Choroid plexus epithelial cell (primary cell): ENCODE results near the gene ASCC1.

ENCODE experiments used
- DNase-seq: peaks from one replicate; pipeline ENCODE4 v3.0.0-alpha.2; 2010; ENCODE audit warnings: low read depth
- H3K4me3 ChIP-seq: 2 replicates; pipeline ENCODE4 v1.5.1; 2011; ENCODE audit warnings: low read depth, mild to moderate bottlenecking, control low read depth, low read length, moderate library complexity
- TF ChIP-seq, protein P1 (sequence below): conservative IDR thresholded peaks from 2 replicates; pipeline ENCODE4 v1.5.1; 2011; ENCODE audit warnings: low read depth, mild to moderate bottlenecking, control low read depth, inconsistent platforms, low read length, moderate library complexity

ASCC1 gene

DNA sequence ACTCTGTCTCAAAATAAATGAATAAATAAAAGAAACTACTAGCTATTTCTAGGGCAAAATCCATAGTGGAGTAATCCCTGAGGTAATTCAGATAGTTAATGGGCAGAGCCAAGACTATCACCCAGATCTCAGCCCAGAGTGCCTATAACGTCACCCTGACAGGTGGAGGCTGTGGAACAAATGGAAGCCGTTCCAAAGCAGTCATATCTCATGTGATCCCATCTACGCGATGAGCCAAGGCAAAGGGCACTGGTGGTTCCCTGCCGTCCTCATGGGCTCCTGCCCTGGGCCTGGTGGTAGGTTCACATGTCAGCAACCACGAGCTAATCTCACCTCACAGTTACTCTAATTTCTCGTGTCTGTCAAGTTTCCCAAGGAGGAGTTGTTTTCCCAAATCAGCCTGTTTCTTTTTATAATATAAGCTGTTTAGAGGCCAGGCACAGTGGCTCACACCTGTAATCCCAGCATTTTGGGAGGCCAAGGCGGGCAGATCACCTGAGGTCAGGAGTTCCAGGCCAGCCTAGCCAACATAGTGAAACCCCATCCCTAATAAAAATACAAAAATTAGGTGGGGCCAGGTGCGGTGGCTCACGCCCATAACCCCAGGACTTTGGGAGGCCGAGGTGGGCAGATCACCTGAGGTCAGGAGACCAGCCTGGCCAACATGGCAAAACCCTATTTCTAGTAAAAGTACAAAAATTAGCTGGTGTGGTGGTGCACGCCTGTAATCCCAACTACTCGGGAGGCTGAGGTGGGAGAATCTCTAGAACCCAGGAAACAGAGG, 22.5 kb upstream of the ASCC1 start:
- H3K4me3 ChIP-seq: no peak overlapping the region
- TF ChIP-seq, protein P1, sequence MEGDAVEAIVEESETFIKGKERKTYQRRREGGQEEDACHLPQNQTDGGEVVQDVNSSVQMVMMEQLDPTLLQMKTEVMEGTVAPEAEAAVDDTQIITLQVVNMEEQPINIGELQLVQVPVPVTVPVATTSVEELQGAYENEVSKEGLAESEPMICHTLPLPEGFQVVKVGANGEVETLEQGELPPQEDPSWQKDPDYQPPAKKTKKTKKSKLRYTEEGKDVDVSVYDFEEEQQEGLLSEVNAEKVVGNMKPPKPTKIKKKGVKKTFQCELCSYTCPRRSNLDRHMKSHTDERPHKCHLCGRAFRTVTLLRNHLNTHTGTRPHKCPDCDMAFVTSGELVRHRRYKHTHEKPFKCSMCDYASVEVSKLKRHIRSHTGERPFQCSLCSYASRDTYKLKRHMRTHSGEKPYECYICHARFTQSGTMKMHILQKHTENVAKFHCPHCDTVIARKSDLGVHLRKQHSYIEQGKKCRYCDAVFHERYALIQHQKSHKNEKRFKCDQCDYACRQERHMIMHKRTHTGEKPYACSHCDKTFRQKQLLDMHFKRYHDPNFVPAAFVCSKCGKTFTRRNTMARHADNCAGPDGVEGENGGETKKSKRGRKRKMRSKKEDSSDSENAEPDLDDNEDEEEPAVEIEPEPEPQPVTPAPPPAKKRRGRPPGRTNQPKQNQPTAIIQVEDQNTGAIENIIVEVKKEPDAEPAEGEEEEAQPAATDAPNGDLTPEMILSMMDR: no peak
- no peak for DNase-seq

GRCh38 chr10:72235544-72236279, 19.6 kb upstream of the ASCC1 start:
- no peak for DNase-seq
- TF ChIP-seq, protein P1: no peak
- H3K4me3 ChIP-seq: no peak overlapping the region

GRCh38 chr10:72234560-72235095, 18.6 kb upstream of the ASCC1 start:
- H3K4me3 ChIP-seq: no peak overlapping the region
- TF ChIP-seq, protein P1: no peak
- no peak for DNase-seq

DNA sequence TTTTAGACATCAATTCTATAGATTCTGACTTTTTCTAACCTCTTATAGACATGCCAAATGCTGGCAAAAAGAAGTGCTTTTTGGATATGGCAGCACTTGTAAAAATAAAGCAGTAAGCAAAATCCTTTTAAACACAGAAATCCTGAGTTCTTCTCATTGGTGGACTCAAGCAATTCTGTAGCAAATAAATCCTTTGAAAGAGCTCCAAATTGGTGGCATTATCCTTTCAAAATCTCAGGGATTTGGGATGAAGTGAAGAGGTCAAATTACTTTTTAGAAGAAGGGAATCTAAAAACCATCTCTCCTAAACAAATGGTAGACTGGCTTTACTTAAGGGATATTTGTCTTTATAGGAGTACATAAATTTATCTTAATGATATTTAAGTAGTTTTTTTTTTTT, 17.5 kb upstream of the ASCC1 start:
- no peak overlapping the region for H3K4me3 ChIP-seq
- no peak for DNase-seq

GRCh38 chr10:72229261-72230251, 13.5 kb upstream of the ASCC1 start:
- TF ChIP-seq, protein P1: no peak
- peak; percentile 87 for DNase-seq
- H3K4me3 ChIP-seq: no peak overlapping the region

More for the DNA sequence above, 17.5 kb upstream of the ASCC1 start:
- TF ChIP-seq, protein P1: no peak

DNA sequence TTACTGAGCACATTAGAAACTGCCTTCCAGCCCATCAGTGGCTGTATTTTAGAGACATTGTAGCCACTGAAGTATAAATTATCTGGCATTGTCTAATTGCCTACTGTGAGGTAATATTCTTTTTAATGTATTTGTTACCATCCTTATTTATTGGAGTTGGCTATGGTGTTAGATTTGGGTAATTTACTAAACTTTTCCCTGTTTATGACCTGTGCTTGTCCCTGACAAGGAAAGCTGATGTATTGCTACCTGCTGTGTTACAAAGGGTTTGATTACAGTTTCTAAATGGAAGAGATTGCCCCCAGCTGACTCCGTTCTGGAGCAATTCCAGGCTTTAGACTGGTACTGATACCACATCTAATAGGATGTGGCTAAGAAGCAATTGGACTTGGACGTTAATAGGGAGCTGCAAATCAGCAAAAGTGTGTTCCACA, 12.3 kb upstream of the ASCC1 start:
- no peak overlapping the region for H3K4me3 ChIP-seq
- TF ChIP-seq, protein P1: no peak
- DNase-seq: no peak
